ENCODE measurements around the gene YWHAB.

YWHAB gene

GRCh38 chr20:44942264-44942973 lies 56.9 kb downstream of the YWHAB start:
- H4K20me1 ChIP-seq (ENCODE audit: insufficient read depth, low read length) = no peaks in the 10 kb centered on the region
- no peaks in the 10 kb centered on the region for H3K27me3 ChIP-seq (replicated peaks; ENCODE audit: insufficient read depth, low read length)
- 0 out of 2 replicates have a peak, but pooled peaks cover 10% of the 10 kb centered on the region for H3K36me3 ChIP-seq (replicated peaks; ENCODE audit: insufficient read depth, low read length)
- no peak overlapping the region for H2AFZ ChIP-seq (ENCODE audit: low read length)
- H3K27ac ChIP-seq (ENCODE audit: low read length) = no peak overlapping the region
- H3K9me2 ChIP-seq (replicated peaks; ENCODE audit: insufficient read depth, low read length) = no peaks in the 10 kb centered on the region
- H3F3A ChIP-seq (ENCODE audit: insufficient read depth, low read length) = no peaks in the 10 kb centered on the region; the same call in 1 of the 2 replicates
- H3K4me3 ChIP-seq (ENCODE audit: low read length) = no peak overlapping the region
- no peaks in the 10 kb centered on the region for H3K9me3 ChIP-seq (replicated peaks; ENCODE audit: insufficient read depth, low read length)
- H3K4me2 ChIP-seq (ENCODE audit: low read depth, low read length) = no peak overlapping the region
- TF ChIP-seq EZH2 (optimal IDR thresholded peaks at IDR 0.05; ENCODE audit: low read depth, low read length) = no peak
- TF ChIP-seq EZH2phosphoT487 (IDR thresholded peaks at IDR 0.05; ENCODE audit: low read length) = no peak
- no peak for TF ChIP-seq CTCF (IDR thresholded peaks at IDR 0.05; ENCODE audit: low read length)
- peaks cover 4% of the 10 kb centered on the region; the same call in 1 of the 2 replicates for H3K79me2 ChIP-seq (ENCODE audit: low read length)
- H3K4me1 ChIP-seq (ENCODE audit: low read length) = no peaks in the 10 kb centered on the region
- H3K9ac ChIP-seq (ENCODE audit: low read length) = no peak overlapping the region
- DNase-seq = no peak

- Histone ChIP-seq H2AFZ (ENCODE audit: low read length) (no peak overlapping the region), H3K27ac (ENCODE audit: low read length) (no peak overlapping the region), H3K4me3 (ENCODE audit: low read length) (no peak overlapping the region), H3K27me3 (replicated peaks; ENCODE audit: insufficient read depth, low read length) (no peaks in the 10 kb centered on the region), H3K79me2 (ENCODE audit: low read length) (peaks cover 4% of the 10 kb centered on the region; the same call in 1 of the 2 replicates), H3K4me1 (ENCODE audit: low read length) (no peaks in the 10 kb centered on the region), H3K9me3 (replicated peaks; ENCODE audit: insufficient read depth, low read length) (no peaks in the 10 kb centered on the region), H3K9ac (ENCODE audit: low read length) (no peak overlapping the region), H3K9me2 (replicated peaks; ENCODE audit: insufficient read depth, low read length) (no peaks in the 10 kb centered on the region), H3K4me2 (ENCODE audit: low read depth, low read length) (no peak overlapping the region), H3K36me3 (replicated peaks; ENCODE audit: insufficient read depth, low read length) (peaks cover 10% of the 10 kb centered on the region; the same call in 1 of the 2 replicates), H4K20me1 (ENCODE audit: insufficient read depth, low read length) (no peaks in the 10 kb centered on the region), H3F3A (ENCODE audit: insufficient read depth, low read length) (no peaks in the 10 kb centered on the region; the same call in 1 of the 2 replicates)
- TF ChIP-seq CTCF (IDR thresholded peaks at IDR 0.05; ENCODE audit: low read length) (no peak), EZH2 (optimal IDR thresholded peaks at IDR 0.05; ENCODE audit: low read depth, low read length) (no peak), EZH2phosphoT487 (IDR thresholded peaks at IDR 0.05; ENCODE audit: low read length) (no peak)
- no peak for DNase-seq
Observed at GRCh38 chr20:44943828-44944227, 58.3 kb downstream of the YWHAB start.

GRCh38 chr20:44945261-44945660 lies 59.8 kb downstream of the YWHAB start:
- Histone ChIP-seq H3K9ac (ENCODE audit: low read length) (no peak overlapping the region), H3F3A (ENCODE audit: insufficient read depth, low read length) (no peaks in the 10 kb centered on the region; the same call in 1 of the 2 replicates), H3K27me3 (replicated peaks; ENCODE audit: insufficient read depth, low read length) (no peaks in the 10 kb centered on the region), H3K36me3 (replicated peaks; ENCODE audit: insufficient read depth, low read length) (peaks cover 15% of the 10 kb centered on the region; the same call in 1 of the 2 replicates), H3K4me1 (ENCODE audit: low read length) (no peaks in the 10 kb centered on the region), H3K9me3 (replicated peaks; ENCODE audit: insufficient read depth, low read length) (no peaks in the 10 kb centered on the region), H3K4me2 (ENCODE audit: low read depth, low read length) (no peak overlapping the region), H4K20me1 (ENCODE audit: insufficient read depth, low read length) (no peaks in the 10 kb centered on the region), H2AFZ (ENCODE audit: low read length) (no peak overlapping the region), H3K9me2 (replicated peaks; ENCODE audit: insufficient read depth, low read length) (no peaks in the 10 kb centered on the region), H3K4me3 (ENCODE audit: low read length) (no peak overlapping the region), H3K79me2 (ENCODE audit: low read length) (peaks cover 4% of the 10 kb centered on the region; the same call in 1 of the 2 replicates), H3K27ac (ENCODE audit: low read length) (no peak overlapping the region)
- TF ChIP-seq CTCF (IDR thresholded peaks at IDR 0.05; ENCODE audit: low read length) = no peak
- no peak for TF ChIP-seq EZH2 (optimal IDR thresholded peaks at IDR 0.05; ENCODE audit: low read depth, low read length)
- no peak for TF ChIP-seq EZH2phosphoT487 (IDR thresholded peaks at IDR 0.05; ENCODE audit: low read length)
- DNase-seq = no peak

All from MM.1S (cell line).